Neutrophil (primary cell): Measurements from ENCODE around the gene HOXD13.

Experiments used
- H3K27ac ChIP-seq: fragments of 200-600 bp; sonication (generic); 2 replicates; pipeline ENCODE4 v1.5.1; 2016; ENCODE audit warnings: mild to moderate bottlenecking, moderate library complexity
- H3K27me3 ChIP-seq: fragments of 200-600 bp; sonication (generic); 2 replicates; pipeline ENCODE4 v1.6.0; 2016; ENCODE audit warnings: mild to moderate bottlenecking
- H3K36me3 ChIP-seq: fragments of 200-600 bp; sonication (generic); 2 replicates; pipeline ENCODE4 v1.5.1; 2017
- H3K4me1 ChIP-seq, 2 experiments: fragments of 200-600 bp in 1 of 2; sonication (generic) in 1 of 2; 1 replicate in 1 of 2; 2 replicates in 1 of 2; pipeline versions ENCODE4 v1.5.1 to v1.6.1; 2013 to 2016; ENCODE audit warnings: low read depth in 1 of 2, low read length in 1 of 2, mild to moderate bottlenecking in 1 of 2, moderate library complexity in 1 of 2; ENCODE audit not compliant: control insufficient read depth in 1 of 2, insufficient read depth in 1 of 2
- H3K4me3 ChIP-seq, 2 experiments: fragments of 200-600 bp in 1 of 2; sonication (generic) in 1 of 2; 1 replicate in 1 of 2; 2 replicates in 1 of 2; pipeline ENCODE4 v1.5.1; 2013 to 2016; ENCODE audit warnings: low read depth in 1 of 2, low read length in 1 of 2, mild to moderate bottlenecking in 1 of 2, moderate library complexity in 1 of 2
- H3K9me3 ChIP-seq: fragments of 200-600 bp; sonication (generic); 2 replicates; pipeline ENCODE4 v1.5.1; 2016
- CTCF ChIP-seq: fragments of 200-600 bp; sonication (generic); IDR thresholded peaks from 2 replicates; pipeline ENCODE4 v1.5.1; 2016; ENCODE audit warnings: antibody characterized with exemption

Gene HOXD13

GRCh38 chr2:176082824-176083751 lies 9.4 kb upstream of the HOXD13 start:
- no peaks in the 10 kb centered on the region for H3K36me3 ChIP-seq
- peak overlapping the region in 1 of 2 experiments; percentile 8 for H3K4me3 ChIP-seq
- H3K27me3 ChIP-seq, result peaks cover 100% of the 10 kb centered on the region
- TF ChIP-seq CTCF, result no peak
- peaks cover 9% of the 10 kb centered on the region for H3K9me3 ChIP-seq
- peaks cover 78 to 81% of the 10 kb centered on the region in 2 experiments for H3K4me1 ChIP-seq
- H3K27ac ChIP-seq, result no peak overlapping the region

GRCh38 chr2:176083796-176084261 lies 8.7 kb upstream of the HOXD13 start, which contains the start of gene EVX2:
Gene EVX2 (minus strand): TSS chr2:176083962. CDS start chr2:176083776, 186 bp downstream.
- no peaks in the 10 kb centered on the region for H3K36me3 ChIP-seq
- TF ChIP-seq CTCF, result no peak
- peaks cover 9% of the 10 kb centered on the region for H3K9me3 ChIP-seq
- peaks cover 100% of the 10 kb centered on the region for H3K27me3 ChIP-seq
- H3K27ac ChIP-seq, result no peak within 1 kb of the TSS
- H3K4me1 ChIP-seq, result peaks cover 78 to 81% of the 10 kb centered on the region in 2 experiments
- peak within 1 kb of the TSS; percentile 17 to 20 for H3K4me3 ChIP-seq

- H3K9me3 ChIP-seq, result peaks cover 9% of the 10 kb centered on the region
- H3K4me3 ChIP-seq, result peak overlapping the region; percentile 17 to 20
These were observed 7.9 kb upstream of the HOXD13 start for GRCh38 chr2:176084611-176085119.

GRCh38 chr2:176085120-176085788 lies 7.3 kb upstream of the HOXD13 start:
- Histone ChIP-seq H3K27me3 (peaks cover 100% of the 10 kb centered on the region), H3K4me3 (peak overlapping the region; percentile 17 to 39), H3K4me1 (peaks cover 67 to 69% of the 10 kb centered on the region in 2 experiments), H3K9me3 (peaks cover 9% of the 10 kb centered on the region), H3K27ac (no peak overlapping the region), H3K36me3 (no peaks in the 10 kb centered on the region)
- no peak for TF ChIP-seq CTCF

More at GRCh38 chr2:176084611-176085119, 7.9 kb upstream of the HOXD13 start:
- peaks cover 70 to 72% of the 10 kb centered on the region in 2 experiments for H3K4me1 ChIP-seq
- H3K36me3 ChIP-seq, result no peaks in the 10 kb centered on the region
- H3K27me3 ChIP-seq, result peaks cover 100% of the 10 kb centered on the region
- no peak overlapping the region for H3K27ac ChIP-seq
- no peak for TF ChIP-seq CTCF
